HG02981 (cell line): Measurements from ENCODE around the gene MBNL2.

Source experiments
- ATAC-seq: cut with Tn5 transposase; IDR thresholded peaks from one replicate; pipeline ENCODE4 v1.9.1; 2021; ENCODE audit warnings: mild to moderate bottlenecking, moderate library complexity; ENCODE audit not compliant: unreplicated experiment

MBNL2 gene

GRCh38 chr13:97401421-97401820 lies 179.3 kb downstream of the MBNL2 start:
- no peak for ATAC-seq

GRCh38 chr13:97403893-97404750 lies 182.0 kb downstream of the MBNL2 start:
- ATAC-seq, result peak; percentile 68

- ATAC-seq, result no peak
Observed at GRCh38 chr13:97407540-97407939, 185.4 kb downstream of the MBNL2 start.

GRCh38 chr13:97408938-97409337 lies 186.8 kb downstream of the MBNL2 start:
- no peak for ATAC-seq

GRCh38 chr13:97411984-97412383 lies 189.9 kb downstream of the MBNL2 start:
- no peak for ATAC-seq

GRCh38 chr13:97413694-97414093 lies 191.6 kb downstream of the MBNL2 start:
- ATAC-seq, result no peak

GRCh38 chr13:97414392-97414791 lies 192.3 kb downstream of the MBNL2 start:
- ATAC-seq, result no peak

GRCh38 chr13:97417698-97418097 lies 195.6 kb downstream of the MBNL2 start:
- no peak for ATAC-seq

GRCh38 chr13:97422118-97423054 lies 200.3 kb downstream of the MBNL2 start:
- no peak for ATAC-seq

- no peak for ATAC-seq
Observed at GRCh38 chr13:97423300-97424045, 201.3 kb downstream of the MBNL2 start.

- no peak for ATAC-seq
Observed at GRCh38 chr13:97425590-97425989, 203.5 kb downstream of the MBNL2 start.

GRCh38 chr13:97426695-97427094 lies 204.6 kb downstream of the MBNL2 start:
- ATAC-seq, result no peak

GRCh38 chr13:97429681-97430081 lies 207.5 kb downstream of the MBNL2 start:
- no peak for ATAC-seq

- ATAC-seq, result no peak
Observed at GRCh38 chr13:97430296-97430695, 208.2 kb downstream of the MBNL2 start.

- no peak for ATAC-seq
Observed at GRCh38 chr13:97431171-97431764, 209.1 kb downstream of the MBNL2 start.

- ATAC-seq, result no peak
Observed at GRCh38 chr13:97432232-97432916, 210.2 kb downstream of the MBNL2 start.

GRCh38 chr13:97432917-97433726 lies 211.0 kb downstream of the MBNL2 start:
- ATAC-seq, result peak; percentile 77

- peak; percentile 39 for ATAC-seq
Observed at GRCh38 chr13:97433727-97434396, 211.7 kb downstream of the MBNL2 start, which contains the start of gene RAP2A. Gene RAP2A, plus strand, starts transcription at chr13:97434169. Its CDS starts 302 bp downstream, at chr13:97434471.
